Amniotic epithelial cell (primary cell): Measurements from ENCODE around the gene SPINK5.
A peak's percentile ranks its signal among the peaks of the same experiment; 100 is the strongest.

Experiments used
- DNase-seq: peaks from one replicate; pipeline ENCODE4 v3.0.0-alpha.2; 2010; ENCODE audit warnings: low read depth

SPINK5 gene

DNA sequence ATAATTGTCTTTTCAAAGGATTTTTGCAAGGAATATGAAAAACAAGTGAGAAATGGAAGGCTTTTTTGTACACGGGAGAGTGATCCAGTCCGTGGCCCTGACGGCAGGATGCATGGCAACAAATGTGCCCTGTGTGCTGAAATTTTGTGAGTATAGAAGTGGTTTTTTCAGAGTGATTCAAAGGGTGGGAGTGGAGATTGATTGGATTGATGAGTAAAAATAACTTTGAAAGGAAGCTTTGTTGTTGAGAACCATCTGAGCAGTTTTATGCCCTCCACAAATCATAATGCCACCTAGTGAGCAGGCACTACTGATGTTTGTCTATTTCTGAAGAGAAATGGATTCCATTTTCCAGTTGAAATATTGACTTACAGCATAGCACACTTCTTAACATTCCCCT is 30.6 kb downstream of the SPINK5 start:
- DNase-seq, result no peak

- DNase-seq, result no peak
Measured at GRCh38 chr5:148104226-148104625, 40.4 kb downstream of the SPINK5 start.

DNA sequence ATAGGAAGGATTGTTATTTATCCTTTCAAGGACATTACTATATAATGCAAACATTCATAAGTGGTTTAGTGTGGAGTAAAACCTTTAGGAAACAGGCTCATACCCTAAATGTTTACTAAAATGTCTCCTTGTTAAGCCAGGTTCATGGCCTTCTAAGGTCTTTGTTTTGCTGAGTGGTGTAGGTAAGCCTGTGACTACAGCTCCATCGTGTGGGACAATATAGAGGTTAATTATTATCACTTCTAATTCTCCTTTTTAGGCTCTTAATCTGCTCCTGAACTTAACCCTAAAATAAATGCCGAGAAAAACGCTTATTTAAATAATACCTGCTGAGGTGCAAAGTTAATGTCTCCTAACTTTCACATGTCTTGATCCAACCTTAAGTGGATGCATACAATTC is 43.8 kb downstream of the SPINK5 start:
- DNase-seq, result no peak

- no peak for DNase-seq
Measured at GRCh38 chr5:148113243-148113642, 49.5 kb downstream of the SPINK5 start.

DNA sequence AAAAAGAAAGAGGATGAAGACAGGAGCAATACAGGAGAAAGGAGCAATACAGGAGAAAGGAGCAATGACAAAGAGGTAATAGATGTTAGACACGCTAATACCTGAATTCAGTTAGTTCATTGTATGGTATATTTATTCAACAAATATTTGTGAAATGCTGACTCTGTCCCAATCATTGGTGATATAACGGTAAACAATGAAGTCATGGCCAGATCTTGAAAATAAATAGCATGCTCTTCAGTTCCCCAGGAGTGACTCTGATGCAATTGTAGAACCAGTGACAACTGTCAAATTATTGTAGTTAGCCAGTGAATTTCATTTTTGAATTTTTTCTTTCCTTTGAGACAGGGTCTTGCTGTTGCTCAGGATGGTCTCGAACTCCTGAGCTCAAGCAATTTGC is 56.5 kb downstream of the SPINK5 start:
- DNase-seq, result no peak

DNA sequence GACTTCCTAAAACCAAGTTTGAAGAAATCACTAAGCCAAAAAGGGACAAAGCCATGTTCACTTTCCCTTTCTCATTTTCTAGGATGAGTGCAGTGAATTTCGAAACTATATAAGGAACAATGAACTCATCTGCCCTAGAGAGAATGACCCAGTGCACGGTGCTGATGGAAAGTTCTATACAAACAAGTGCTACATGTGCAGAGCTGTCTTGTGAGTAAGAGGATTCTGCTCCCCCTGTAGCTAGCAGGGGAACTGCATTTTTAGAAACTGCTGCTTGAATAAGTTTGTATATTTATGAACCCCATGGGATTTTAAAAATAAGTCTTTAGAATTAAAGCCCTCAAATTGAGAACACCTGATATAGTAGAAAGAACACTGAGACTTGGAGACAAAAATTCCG is 61.9 kb downstream of the SPINK5 start:
- peak; percentile 1 for DNase-seq

DNA sequence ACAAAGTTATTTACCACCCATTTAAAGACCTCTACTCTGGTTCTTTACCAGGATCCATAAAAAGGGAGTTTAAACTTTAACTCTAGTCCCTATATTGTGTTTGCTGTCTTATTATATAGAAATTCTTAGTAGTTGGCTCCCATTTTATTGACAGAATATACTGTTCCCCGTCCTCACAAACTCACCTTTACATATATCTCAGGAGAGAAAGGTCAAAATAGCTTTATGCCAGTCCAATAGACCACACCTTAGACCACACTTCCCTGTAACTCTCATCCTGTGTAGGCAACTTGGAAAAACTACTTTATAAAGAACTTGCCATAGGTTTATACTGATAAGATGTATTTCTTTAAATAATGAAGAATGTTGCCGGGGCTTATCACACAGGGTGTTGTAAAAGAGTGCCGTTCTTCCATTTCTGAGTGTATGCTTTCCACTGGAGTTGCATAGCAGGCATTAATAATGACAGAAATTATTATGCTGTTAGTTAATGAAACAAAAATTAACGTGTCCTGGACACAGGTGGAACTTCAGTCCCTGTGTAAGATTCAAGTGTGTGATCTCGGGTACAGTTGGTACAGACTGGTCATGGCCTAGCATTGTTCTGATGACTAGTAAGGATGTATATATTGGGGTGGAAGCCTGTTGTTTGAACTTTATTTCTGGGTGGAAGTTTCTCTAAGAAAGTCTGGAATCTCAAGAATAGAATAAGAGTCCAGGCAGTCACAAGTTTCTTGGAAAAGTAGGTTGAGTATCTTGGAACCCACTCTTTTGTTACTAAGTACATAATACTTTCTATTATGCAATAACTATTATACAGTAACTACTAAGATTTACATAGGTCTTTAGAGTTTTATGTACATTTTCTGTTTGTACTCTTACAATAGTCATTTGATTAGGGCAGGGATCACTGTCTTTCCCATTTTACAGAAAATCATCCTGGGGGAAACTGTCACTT is 71.6 kb downstream of the SPINK5 start:
- DNase-seq, result no peak

DNA sequence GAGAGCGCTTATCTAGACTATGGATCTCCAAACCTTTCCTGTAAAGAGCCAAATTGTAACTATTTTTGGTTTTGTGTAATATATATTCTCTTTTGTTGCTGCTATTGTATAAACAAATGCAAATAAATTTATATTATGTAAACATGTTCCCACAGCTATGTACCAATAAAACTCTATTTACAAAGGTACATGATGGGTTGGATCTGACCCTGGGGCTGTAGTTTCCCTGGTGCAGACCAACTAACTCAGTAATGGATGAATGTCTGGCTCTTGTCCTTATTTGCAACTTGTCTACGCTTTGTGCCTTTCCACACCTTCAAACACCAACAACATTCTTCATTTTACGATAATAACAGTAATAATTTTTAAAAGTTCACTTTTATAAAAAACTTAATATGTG is 77.1 kb downstream of the SPINK5 start:
- no peak for DNase-seq

DNA sequence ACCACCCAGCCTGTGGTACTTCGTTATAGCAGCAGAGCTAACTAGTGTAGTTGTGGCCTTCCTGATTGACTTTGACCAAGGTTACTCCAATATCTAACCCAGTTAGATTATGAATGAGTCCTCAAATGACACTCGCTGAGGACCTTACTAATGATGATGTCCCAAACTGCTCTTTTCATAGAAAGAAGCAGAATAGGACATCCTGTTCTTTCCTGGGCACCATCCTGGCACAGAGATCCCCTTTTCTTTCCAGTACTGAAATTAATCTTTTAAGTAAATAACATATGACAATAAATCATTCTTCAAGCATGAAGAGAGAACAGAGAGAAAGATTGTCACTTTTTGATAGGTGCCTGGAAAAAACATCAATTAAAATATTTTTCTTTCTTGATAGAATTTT is 77.9 kb downstream of the SPINK5 start:
- DNase-seq, result no peak

DNA sequence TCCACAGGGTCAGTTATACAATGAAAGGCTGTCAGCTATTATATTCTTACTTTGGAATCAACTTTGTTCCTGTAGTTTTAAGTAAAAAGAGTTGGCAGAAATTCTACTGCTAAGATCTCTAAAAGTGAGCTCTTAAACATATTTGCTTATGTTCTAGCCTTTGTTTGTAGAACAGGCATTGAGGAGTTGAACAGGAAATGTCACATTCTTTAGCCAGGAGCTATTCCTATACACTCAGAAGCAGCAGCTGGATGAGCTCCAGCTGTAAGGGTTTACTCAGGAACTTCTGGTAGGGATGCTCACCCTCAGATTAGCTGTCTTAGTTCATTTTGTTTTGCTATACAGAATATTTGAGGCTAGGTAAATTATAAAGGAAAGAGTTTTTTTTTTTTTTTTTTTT is 82.1 kb downstream of the SPINK5 start:
- no peak for DNase-seq

- no peak for DNase-seq
Measured at GRCh38 chr5:148146487-148146886, 82.7 kb downstream of the SPINK5 start.

DNA sequence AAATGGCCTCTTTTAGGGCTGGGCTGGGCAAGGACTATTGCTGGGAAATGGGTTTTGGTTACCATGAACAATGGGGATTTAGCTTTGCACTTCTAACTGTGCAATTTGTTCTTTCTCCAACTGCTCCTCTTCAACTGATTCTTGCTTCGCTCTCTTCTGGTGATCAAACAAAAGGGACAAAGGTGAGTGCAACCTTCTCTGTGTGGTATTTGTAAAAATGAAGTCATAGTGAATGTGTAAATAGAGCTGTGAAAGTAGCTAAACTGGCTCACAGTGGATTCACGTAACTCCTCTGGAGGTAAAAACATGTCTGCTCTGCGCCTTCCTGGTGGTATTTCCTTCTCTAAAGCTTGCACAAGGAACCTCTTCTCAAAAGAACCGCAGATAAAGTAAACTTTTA is 83.6 kb downstream of the SPINK5 start:
- no peak for DNase-seq

- no peak for DNase-seq
Measured at GRCh38 chr5:148151872-148152271, 88.1 kb downstream of the SPINK5 start.

DNA sequence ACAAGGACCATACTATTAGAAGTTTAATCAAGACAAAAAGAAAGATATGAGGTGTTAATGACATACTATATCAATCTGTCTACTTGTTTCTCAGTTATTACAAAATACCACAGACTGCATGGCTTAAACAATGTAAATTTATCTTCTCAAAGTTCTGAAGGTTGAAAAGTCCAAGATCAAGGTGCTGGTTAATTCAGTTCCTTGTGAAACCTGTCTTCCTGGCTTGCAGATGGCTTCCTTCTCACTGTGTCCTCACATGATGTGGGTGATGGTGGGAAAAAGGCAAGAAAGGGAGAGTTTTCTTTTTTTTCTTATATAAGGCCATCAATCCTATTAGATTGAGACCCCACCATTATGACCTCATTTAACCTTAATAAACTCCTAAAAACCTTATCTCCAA is 89.0 kb downstream of the SPINK5 start:
- no peak for DNase-seq

DNA sequence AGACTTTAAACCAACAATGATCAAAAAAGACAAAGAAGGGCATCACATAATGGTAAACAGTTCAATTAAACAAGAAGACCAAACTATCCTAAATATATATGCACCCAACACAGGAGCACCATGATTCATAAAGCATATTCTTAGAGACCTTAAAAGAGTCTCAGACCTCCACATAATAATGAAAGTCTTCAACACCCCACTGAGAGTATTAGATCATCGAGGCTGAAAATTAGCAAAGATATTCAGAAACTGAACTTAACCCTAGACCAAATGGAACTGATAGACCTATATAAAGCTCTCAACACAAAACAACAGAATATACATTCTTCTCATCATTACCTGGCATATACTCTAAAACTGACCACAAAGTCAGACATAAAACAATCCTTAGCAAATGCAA is 92.8 kb downstream of the SPINK5 start:
- no peak for DNase-seq

DNA sequence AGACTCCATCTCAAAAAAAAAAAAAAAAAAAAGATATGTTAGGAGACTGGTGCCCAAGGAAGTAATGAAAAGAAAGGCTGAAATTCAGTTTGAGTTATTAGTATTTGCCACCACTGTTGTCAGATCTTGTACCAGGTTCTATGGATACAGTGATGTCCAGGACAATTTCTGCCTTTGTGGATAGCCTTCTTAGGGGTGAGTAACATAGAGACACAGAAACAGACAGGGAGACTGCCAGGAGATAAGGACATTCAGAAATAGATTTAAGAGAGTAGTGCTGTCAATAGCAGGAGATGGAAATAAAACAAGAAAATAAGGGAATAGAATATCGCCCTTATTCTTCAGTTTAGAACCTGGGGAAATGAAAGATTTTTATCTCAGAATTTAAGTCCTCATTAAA is 98.3 kb downstream of the SPINK5 start:
- DNase-seq, result no peak

DNA sequence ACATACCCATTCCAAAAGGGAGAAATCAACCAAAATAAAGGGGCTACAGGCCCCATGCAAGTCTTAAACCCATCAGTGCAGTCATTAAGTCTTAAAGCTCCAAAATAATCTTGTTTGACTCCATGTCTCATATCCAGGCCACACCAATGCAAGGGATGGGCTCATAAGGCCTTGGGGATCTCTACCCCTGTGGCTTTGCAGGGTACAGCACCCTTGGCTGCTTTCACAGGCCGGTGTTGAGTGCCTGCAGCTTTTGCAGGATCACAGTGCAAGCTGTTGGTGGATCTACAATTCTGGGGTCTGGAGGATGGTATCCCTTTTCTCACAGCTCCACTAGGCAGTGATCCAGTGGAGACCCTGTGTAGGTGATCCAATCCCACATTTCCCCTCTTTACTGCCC is 99.6 kb downstream of the SPINK5 start:
- no peak for DNase-seq

DNA sequence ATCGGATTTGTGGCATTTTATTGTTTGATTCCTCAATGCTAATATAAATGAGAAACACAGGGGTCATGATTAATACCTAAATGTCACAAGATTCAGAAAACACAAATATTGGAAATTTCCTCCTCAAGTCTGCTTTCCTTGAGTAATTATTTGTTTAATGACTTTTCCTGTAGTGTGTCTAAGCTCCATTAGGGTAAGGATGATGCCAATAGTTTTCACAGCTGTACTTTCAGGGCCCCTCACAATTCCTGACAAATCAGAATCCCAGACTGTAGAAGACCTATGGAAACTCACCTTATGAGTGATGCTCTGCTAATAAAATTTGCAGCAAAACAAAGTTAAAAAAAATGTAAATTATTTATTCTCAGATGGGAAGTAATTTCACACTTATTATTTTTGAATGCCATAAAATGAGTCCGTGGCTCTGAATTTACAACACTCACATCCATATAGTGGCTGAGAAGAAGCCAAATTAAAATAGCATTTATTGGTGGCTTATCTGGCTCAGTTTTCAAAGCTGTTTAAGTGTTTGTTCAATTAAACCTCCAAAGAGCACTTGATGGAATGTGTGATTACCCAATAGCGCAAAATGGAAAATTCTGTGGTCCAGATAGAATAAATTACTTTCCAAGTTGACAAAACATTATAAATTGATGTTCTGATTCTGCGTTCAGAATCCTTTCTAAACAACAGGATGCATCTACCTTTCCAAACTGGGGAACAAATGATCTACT is 102.9 kb downstream of the SPINK5 start:
- no peak for DNase-seq

DNA sequence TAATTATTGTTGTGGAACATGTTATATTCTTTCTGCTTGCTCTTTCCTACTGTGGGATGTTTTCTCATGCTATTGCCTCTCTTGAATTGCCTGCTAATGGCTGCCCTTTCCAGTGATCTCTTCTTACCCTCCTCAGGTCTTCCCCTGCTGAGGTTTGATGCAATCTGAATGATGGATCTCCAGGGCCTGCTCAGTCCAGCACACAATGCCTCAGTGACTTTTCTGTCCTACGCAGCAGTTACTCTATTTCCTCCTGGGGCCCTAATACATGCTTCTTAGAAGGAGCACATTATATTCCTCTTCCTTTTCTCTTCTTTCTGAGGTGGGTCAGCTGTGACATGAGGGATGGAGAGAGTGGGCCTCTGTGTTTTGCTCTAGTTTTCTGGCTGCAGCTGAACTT is 104.5 kb downstream of the SPINK5 start, which contains the start of gene SPINK14:
SPINK14 (plus strand) TSS at position 301 of the 400 bp plus-strand sequence. CDS start 1,187 bp downstream, outside the sequence.
- no peak for DNase-seq

GRCh38 chr5:148172377-148172776 is 108.6 kb downstream of the SPINK5 start:
- no peak for DNase-seq

DNA sequence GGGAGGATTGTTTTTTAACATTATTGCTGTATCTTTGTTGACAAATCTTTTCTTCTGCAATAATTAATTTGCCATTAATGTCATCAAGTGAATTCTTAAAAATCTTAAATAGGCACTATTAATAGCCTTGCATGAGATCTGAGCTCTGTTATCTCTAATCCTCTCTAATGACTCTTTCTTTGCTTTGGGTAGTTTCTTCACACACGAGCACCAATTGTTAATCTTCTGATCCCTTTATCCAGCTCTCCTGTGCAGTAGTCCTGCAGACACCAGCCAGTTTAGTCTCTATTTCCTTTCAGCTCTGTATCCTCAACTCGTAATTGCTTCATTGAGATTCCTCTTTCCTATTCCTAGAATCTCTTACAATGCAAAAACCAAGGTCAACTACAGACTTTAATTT is 112.7 kb downstream of the SPINK5 start:
- no peak for DNase-seq

GRCh38 chr5:148177207-148177606 is 113.4 kb downstream of the SPINK5 start:
- no peak for DNase-seq

DNA sequence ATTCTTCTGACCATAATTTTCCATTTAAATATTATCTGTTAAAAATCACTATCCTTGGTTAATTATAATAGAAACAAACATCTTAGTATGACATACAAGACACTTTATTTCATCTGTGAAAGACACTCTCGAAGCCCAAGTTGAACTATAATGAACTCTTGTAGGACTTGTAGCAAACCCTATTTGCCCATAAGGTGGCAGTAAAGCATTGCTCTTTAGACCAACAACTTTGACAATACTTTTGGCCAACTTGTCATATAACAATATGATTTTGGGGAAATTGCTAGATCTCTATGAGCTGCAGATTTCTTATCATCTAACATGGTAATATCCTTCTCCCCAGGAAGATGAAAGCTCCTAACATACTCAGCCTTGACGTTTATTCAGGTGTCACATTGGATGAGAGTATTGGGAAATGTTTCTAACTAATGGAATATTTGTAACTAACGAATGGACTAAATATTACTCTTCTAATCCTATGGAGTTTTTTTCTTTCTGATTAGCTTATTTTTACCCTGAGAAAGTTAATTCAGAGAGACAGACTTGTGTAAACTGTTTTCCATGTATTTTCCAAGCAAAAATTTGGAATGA is 115.5 kb downstream of the SPINK5 start:
- peak; percentile 63 for DNase-seq
